NB4 (cell line): ENCODE measurements around the gene IMP4.

Source experiments
- DNase-seq: peaks from one replicate; pipeline ENCODE4 v3.0.0; 2010; ENCODE audit warnings: low read depth
- H3K4me3 ChIP-seq: one replicate; pipeline ENCODE4 v1.5.1; 2011; ENCODE audit warnings: mild to moderate bottlenecking, low read depth, low read length, moderate library complexity
- CTCF ChIP-seq: IDR thresholded peaks from one replicate; pipeline ENCODE4 v1.5.1; 2012; ENCODE audit warnings: low read depth, low read length
- MAX ChIP-seq: IDR thresholded peaks from 2 replicates; pipeline ENCODE4 v1.6.1; 2011; ENCODE audit warnings: low read depth, low read length
- MYC ChIP-seq: IDR thresholded peaks from 2 replicates; pipeline ENCODE4 v1.6.1; 2011; ENCODE audit warnings: low read depth, low read length
- POLR2A ChIP-seq: IDR thresholded peaks from 2 replicates; pipeline ENCODE4 v1.6.1; 2011; ENCODE audit warnings: mild to moderate bottlenecking; ENCODE audit not compliant: insufficient read length; ENCODE audit errors: extremely low read depth

The IMP4 gene

GRCh38 chr2:130345611-130346010 is 2.9 kb downstream of the IMP4 start:
- TF ChIP-seq POLR2A (no peak), CTCF (no peak), MYC (no peak), MAX (no peak)
- no peak for DNase-seq
- H3K4me3 ChIP-seq: no peak overlapping the region

- DNase-seq: no peak
Measured at GRCh38 chr2:130346041-130346740, 3.5 kb downstream of the IMP4 start.

GRCh38 chr2:130346741-130347066 is 4.0 kb downstream of the IMP4 start:
- TF ChIP-seq MYC: no peak
- TF ChIP-seq MAX: no peak
- no peak for TF ChIP-seq CTCF
- TF ChIP-seq POLR2A: no peak
- DNase-seq: no peak
- H3K4me3 ChIP-seq: no peak overlapping the region

More at GRCh38 chr2:130346041-130346740, 3.5 kb downstream of the IMP4 start:
- H3K4me3 ChIP-seq: no peak overlapping the region
- no peak for TF ChIP-seq POLR2A
- TF ChIP-seq MYC: no peak
- no peak for TF ChIP-seq MAX
- TF ChIP-seq CTCF: no peak

GRCh38 chr2:130347220-130347925 is 4.7 kb downstream of the IMP4 start:
- DNase-seq: no peak
- TF ChIP-seq CTCF: no peak
- TF ChIP-seq POLR2A: no peak
- TF ChIP-seq MAX: no peak
- no peak for TF ChIP-seq MYC

GRCh38 chr2:130349174-130349573 is 6.5 kb downstream of the IMP4 start:
- DNase-seq: no peak
- no peak overlapping the region for H3K4me3 ChIP-seq
- no peak for TF ChIP-seq POLR2A
- no peak for TF ChIP-seq CTCF
- TF ChIP-seq MYC: no peak
- TF ChIP-seq MAX: no peak

More at GRCh38 chr2:130347220-130347925, 4.7 kb downstream of the IMP4 start:
- no peak overlapping the region for H3K4me3 ChIP-seq
